ENCODE measurements around the gene DZIP3.

DNA sequence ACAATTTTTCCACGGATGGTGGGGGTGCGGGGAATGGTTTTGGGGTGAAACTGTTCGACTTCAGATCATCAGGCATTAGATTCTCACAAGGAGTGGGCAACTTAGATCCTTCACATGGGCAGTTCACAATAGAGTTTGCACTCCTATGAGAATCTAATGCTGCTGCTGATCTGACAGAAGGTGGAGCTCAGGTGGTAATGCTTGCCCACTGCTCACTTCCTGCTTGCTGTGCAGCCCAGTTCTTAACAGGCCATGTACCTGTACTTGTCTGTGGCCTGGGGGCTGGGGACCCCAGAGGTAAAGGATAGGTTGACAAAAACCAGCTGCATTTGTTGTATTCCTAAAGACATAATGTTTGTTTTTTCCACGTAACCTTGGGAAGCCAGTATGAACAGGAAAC is 16.0 kb downstream of the DZIP3 start:
- TF ChIP-seq, protein P1, sequence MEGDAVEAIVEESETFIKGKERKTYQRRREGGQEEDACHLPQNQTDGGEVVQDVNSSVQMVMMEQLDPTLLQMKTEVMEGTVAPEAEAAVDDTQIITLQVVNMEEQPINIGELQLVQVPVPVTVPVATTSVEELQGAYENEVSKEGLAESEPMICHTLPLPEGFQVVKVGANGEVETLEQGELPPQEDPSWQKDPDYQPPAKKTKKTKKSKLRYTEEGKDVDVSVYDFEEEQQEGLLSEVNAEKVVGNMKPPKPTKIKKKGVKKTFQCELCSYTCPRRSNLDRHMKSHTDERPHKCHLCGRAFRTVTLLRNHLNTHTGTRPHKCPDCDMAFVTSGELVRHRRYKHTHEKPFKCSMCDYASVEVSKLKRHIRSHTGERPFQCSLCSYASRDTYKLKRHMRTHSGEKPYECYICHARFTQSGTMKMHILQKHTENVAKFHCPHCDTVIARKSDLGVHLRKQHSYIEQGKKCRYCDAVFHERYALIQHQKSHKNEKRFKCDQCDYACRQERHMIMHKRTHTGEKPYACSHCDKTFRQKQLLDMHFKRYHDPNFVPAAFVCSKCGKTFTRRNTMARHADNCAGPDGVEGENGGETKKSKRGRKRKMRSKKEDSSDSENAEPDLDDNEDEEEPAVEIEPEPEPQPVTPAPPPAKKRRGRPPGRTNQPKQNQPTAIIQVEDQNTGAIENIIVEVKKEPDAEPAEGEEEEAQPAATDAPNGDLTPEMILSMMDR (IDR thresholded peaks at IDR 0.05; ENCODE audit: low read depth, low read length), result no peak
- TF ChIP-seq EZH2phosphoT487 (IDR thresholded peaks at IDR 0.05; ENCODE audit: low read depth), result no peak

Data from OCI-LY3 (cell line).